HK-2 (cell line): ENCODE data around the gene CRACR2B.

ENCODE experiments used
- DNase-seq: peaks from one replicate; pipeline ENCODE4 v3.0.0-alpha.2; 2018; ENCODE audit not compliant: unreplicated experiment

The CRACR2B gene

DNA sequence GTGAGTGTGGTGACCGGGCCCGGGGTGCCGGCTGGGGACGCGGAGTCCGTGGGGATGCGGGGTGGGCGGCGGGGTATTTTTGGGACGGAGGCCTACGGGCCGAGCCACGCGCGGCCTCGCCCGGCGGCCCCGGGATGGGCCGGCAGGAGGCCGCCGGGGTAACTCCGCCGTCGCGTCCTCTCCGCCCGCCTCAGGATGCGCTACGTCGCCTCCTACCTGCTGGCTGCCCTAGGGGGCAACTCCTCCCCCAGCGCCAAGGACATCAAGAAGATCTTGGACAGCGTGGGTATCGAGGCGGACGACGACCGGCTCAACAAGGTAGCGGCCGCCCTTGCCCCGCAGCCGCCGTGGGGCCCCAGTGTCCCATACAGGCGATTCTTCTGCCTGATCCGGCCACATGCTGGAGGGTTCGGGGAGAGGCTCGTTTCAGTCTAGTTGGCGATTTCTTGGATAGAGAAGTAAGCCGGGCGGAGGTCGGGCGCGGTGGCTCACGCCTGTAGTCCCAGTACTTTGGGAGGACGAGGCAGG, 17.6 kb upstream of the CRACR2B start:
- DNase-seq, result no peak

DNA sequence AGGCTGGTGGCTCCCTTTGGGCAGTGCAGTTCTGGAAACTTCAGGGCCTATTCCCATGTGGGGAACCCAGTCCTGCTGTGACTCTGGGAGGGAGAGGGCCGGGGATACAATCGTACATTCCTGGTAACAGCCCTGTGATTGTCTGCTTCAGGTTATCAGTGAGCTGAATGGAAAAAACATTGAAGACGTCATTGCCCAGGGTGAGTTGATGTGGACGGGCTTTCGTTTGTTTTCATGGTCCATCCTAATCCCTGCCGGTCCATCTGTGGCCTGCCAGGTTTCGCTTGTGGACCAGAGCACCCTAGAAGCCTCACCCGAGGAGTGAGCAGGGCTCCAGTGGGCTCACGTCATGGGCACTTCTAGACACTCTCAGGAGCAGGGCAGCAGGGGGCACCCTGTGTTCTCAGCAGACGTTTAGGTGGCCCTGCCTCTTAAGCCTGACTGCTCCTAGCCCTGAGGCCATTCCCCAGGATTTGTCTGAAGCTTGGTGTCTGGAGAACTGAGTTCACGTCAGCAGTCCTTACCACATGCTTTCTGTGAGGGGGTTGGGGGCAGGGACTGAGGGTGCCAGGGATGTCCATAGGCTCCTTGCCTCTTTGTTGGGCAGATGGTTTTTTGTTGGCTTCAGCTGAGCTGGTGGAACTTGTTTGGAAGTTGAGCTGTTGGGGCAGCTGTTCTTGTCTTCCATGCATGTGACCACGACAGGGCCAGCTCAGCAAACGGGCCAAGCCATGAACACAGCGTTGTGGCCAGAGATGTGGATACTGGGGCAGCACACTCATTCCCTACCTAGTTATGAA, 16.1 kb upstream of the CRACR2B start:
- DNase-seq, result no peak

DNA sequence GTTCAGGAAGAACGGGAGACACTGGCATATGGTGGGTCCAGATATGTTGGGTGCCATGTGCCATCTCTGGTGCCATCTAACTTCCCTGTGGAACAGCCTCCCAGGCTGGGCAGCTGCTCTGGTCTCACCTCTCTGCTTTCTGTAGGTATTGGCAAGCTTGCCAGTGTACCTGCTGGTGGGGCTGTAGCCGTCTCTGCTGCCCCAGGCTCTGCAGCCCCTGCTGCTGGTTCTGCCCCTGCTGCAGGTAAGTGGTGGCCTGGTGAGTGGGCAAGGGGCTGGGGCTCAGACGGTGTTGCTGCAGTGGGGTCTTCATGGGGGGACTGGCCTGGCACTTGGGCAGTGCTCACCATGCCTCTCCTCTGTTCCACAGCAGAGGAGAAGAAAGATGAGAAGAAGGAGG, 15.3 kb upstream of the CRACR2B start:
- DNase-seq, result no peak

DNA sequence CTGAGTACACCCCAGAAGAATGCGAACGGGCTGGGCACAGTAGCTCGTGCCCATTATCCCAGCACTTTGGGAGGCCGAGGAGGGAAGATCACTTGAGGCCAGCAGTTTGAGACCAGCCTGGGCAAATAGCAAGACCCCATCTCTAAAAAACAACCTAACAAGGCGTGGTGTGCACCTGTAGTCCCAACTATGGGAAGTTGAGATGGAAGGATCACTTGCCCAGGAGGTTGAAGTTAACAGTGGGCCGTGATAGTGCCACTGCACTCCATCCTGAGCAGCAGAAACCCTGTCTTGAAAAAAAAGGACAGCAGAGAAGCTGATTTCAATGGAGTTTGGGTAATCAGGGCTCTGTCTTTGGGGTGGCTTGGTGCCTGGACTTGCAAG, 14.7 kb upstream of the CRACR2B start:
- DNase-seq, result no peak

DNA sequence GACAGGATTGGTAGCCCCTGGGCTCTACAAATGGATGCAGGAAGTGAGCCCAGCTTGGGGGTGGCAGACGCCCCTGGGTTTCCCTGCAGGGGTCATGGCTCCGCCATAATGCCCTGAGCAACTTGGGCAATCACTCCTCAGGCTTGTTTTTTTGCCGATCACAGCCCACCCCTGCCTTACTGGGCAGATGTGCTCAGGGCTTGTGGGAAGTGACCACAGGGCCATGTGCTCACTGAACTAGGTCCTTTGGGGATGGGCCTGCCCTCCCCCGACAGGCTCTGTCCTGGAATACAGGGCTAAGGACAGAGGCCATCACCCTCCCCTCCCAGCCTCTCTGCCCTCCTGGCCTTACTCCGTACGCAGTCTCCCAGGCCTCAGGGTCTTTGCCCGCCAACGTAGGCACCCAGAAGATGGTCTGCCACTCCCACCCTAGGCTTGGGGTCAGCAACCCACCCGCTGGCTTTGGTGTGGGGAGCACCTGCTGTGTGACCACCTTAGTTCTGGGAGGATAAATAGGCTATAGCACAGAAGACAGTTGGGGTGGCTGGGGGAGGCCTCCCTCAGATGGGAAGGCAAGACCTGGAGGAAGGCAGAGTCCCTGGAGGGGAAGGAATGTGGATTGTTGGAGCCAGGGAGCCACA, 14.1 kb upstream of the CRACR2B start:
- DNase-seq, result no peak

DNA sequence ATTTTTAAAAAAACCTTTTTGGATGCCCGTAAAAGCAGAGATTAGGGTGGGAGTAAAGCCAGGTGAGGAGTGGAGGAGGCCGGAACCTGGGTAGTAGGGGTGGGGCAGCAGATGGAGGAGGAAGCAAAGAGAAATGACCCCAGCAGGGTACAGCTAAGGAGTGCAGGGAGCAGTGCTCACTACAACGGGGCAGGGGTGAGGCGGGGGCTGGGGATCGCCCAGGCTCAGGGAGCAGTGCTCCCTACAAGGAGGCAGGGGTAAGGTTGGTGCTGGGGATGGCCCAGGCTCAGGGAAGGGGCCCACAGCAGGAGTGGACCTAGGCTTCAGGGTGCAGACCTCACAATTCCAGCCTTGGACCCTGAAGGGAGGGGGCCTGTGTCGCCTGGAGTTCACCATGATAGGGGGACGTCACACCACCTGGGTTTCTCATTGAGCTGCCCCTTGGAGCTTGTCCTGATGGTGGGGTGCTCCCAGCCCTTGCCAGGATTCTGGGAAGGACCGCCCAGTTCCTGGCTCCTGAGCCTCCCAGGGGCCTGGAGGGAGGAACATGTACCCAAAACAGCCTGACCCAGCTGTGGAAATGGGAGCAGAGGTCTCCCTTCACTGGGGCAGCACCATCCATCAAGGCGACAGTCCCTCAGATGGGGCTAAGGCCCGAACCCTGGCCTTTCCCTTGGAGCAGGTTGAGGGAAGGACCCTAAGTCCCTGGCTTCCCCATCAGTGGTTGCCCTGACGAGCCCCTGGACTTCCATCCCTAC, 11.9 kb upstream of the CRACR2B start:
- no peak for DNase-seq

DNA sequence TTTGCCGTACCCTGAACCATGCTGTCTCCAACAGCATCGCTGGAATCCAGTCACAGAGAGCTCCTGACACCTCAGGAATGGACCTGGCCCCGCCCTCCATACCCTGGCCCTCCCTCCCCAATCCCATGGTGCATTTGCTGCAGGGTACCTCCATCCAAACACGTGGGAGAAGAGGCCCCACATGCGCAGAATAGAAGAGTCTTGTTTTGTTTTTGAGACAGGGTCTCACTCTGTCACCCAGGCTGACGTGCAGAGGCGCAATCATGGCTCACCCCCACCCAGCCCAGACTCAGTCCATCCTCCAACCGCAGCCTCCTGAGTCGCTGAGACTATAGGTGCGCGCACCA, 11.3 kb upstream of the CRACR2B start:
- no peak for DNase-seq

DNA sequence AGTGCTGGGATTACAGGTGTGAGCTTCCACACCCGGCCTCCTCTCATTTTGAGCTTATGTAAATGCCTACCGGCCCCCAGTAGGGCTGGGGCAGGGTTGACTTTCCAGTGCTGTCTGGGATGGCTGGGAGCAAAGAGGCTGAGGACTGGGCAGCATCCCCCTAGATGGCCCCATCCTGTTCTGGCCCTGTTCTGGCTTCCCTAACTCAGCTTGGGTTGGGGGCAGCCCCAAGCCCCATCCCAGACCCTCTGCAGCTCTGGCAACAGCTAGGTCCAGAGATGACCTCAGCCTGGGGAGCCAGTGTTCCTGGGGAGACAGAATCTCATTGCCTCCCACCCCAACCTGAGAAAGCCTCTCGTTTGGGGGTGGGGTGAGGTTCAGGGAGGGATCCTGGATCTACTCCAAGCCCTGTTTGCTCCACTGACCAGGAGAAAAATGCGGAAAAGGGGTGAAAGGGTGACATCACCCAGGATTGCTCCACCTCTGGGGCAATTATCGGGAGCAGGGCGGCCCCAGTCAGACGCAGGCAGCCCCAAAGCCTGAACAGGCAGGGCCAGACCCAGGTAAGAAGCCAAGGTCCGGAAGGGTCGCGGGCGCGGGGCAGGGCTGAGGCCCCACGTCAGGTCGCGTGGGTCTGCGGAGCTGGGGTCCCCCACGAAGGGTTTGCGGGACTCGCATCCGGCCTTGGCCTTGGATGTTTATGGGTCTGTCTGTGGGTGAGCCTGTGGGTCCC, 9.2 kb upstream of the CRACR2B start, which contains the start of gene PNPLA2:
Gene PNPLA2, plus strand, starts transcription at position 519 of the 733 bp plus-strand sequence. CDS start 805 bp downstream, outside the sequence.
- DNase-seq, result peak; percentile 68

DNA sequence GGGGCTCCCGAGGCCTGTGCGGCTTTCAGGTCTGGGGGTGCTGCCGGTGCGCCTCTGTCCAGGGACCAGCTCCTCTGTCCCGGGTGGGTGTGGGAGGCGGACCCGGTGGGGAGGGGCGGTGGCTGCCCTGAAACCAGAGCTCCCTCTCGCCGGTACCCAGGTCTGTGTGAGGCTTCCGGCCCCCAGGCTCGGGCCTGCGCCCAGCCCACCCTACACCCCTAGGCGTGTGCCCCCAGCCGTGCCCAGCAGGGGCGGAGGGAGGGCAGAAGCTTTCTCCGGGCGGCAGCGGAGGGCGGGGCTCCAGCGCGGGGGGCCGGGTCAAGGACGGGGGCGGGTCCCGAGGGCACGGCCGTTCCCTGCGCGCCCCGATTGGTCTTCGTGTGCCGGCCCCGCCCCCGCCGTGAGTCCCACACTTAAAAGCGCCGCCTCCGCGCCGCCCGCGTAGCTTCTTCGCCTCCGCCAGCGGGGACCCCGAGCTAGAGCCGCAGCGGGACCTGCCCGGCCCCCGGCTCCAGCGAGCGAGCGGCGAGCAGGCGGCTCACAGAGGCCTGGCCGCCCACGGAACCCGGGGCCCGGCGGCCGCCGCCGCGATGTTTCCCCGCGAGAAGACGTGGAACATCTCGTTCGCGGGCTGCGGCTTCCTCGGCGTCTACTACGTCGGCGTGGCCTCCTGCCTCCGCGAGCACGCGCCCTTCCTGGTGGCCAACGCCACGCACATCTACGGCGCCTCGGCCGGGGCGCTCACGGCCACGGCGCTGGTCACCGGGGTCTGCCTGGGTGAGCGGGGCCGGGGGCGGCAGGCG, 8.4 kb upstream of the CRACR2B start:
- DNase-seq, result peak; percentile 83

DNA sequence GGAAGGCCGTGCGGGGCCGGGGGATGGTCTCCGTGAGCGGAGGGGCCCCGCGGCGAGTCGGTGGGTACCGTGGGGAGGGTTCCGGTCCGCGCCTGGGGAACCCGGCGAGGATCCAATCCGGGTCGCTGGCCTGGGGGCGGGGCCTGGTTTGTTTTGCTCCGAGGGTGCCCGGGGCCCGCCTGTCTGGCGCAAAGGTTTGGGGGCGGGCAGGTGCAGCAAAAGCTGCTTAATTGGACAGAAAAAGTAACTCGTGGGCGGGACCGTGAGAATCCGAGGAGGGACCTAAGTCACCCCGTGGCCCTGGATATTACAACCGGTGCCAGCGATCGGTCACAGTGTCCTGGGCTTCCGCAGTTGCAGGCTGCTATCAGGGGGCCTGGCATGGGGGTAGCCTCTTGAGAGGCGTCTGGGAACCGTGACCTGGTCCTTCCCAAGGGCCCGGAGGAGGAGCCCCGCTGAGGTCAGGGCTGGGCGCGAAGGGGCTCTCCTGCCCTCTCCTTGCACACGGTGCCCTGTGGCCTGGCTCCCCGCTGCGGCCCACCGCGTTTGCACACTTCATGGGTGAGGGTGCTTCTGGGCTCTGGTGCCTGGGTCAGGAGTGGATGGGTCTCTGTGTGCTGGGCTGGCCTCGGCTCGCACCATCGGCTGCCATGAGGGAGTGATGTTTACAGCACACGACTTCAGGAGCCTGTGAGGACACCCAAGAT, 7.6 kb upstream of the CRACR2B start:
- peak; percentile 76 for DNase-seq

DNA sequence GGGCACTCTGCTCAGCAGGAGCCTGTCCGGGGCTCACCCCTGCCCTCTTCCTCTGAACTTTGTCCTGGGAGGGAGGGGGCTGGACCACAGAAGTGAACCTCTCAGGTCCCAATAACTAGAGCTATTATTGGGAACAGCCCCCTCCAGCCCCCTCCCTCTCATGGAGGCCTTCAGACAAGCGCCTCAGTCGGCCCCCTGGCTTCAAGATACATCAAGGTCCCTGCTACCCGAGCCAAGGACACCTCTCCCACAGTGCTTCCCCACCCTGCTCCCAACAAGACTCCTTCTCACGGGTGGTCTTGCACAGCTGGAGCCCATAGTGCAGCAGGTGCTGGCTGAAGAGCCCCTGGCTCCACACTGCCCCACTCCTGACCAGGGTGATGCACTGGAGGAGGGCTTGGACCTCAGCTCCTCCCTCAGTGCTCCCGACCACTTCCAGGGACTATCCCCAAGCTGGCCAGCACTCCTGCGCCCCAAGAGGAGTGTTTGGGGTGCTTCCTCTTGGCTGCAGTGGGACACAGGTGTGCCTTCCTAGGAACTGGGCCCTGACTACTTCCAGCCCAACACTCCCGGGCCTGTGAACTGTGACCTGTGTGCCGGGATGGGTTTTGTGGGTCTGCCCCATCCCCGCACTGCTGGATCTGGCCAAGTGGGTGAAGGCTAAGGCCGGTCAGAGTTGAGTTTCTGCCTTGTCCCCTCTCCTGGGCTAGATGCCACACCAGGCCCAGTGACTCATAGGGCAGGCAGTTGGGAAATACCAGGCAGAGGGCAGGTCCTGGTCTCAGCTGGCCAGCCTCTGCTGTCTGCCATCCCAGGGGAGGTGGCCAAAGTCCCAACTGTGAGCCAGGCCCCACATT, 6.8 kb upstream of the CRACR2B start:
- DNase-seq, result peak; percentile 67

DNA sequence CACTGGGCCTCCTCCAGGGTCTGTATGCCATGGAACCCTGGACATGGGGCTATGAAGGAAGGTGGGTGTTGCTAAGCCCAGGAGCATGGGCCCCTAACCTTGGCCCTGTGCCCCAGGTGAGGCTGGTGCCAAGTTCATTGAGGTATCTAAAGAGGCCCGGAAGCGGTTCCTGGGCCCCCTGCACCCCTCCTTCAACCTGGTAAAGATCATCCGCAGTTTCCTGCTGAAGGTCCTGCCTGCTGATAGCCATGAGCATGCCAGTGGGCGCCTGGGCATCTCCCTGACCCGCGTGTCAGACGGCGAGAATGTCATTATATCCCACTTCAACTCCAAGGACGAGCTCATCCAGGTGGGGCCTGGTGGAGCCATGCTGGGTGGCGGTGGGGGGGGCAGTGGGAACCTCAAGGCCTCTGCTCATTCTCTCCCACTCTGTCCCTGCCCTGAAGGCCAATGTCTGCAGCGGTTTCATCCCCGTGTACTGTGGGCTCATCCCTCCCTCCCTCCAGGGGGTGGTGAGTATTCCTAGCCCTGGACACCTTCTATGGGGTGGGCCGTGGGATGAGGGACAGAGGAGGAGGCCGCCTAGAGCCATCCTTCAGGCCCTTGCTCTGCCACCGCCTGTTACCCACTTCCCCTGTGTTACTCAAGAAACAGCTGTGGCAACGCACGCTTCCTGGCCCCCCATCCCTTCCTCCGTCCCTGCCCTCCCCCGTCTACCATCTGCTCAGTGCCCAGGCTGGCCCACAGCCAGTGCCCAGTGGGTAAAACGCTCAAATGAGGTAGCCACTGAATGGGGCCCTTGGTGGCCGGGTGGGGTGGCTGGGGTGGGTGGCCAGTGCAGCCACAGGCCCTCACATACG, 6.0 kb upstream of the CRACR2B start:
- no peak for DNase-seq

DNA sequence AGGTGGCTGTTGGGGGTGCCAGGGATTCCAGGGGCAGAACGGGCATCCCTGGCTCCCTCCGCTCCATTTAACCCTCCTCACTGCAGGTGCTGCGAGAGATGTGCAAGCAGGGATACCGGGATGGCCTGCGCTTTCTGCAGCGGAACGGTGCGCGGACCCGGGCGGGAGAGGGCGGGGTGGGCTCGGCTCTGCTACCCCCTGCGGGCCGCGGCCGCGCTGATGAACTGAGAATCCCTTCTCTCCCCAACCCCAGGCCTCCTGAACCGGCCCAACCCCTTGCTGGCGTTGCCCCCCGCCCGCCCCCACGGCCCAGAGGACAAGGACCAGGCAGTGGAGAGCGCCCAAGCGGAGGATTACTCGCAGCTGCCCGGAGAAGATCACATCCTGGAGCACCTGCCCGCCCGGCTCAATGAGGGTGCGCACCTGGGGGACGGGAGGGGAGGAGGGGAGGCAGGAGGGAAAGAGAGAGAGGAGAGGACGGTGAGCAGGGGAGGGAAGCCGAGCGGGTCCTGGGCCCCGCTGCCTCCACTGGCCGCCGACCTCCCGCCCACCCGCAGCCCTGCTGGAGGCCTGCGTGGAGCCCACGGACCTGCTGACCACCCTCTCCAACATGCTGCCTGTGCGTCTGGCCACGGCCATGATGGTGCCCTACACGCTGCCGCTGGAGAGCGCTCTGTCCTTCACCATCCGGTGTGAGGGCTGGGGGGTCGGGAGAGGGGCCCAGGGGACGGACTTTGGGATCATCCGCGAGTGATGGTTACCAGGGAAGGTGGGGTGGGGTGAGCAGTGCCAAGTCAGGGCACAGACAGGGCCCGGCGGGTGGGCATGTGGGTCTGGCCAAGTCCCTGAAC, 4.1 kb upstream of the CRACR2B start:
- DNase-seq, result no peak

DNA sequence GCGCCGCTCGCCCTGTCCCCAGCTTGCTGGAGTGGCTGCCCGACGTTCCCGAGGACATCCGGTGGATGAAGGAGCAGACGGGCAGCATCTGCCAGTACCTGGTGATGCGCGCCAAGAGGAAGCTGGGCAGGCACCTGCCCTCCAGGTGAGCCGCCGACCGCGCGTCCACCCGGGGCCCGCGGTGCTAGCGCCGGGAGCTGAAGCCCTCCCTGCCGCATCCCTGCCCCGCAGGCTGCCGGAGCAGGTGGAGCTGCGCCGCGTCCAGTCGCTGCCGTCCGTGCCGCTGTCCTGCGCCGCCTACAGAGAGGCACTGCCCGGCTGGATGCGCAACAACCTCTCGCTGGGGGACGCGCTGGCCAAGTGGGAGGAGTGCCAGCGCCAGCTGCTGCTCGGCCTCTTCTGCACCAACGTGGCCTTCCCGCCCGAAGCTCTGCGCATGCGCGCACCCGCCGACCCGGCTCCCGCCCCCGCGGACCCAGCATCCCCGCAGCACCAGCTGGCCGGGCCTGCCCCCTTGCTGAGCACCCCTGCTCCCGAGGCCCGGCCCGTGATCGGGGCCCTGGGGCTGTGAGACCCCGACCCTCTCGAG, 3.3 kb upstream of the CRACR2B start:
- no peak for DNase-seq

DNA sequence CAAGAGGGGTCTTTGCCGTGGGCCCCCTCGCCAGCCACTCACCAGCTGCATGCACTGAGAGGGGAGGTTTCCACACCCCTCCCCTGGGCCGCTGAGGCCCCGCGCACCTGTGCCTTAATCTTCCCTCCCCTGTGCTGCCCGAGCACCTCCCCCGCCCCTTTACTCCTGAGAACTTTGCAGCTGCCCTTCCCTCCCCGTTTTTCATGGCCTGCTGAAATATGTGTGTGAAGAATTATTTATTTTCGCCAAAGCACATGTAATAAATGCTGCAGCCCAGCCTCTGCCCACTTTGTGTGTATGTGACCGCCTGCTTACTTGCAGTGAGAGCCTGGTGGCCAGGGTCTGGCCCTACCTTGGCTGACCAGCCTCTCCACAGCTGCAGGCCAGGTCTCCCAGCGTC, 2.8 kb upstream of the CRACR2B start:
- no peak for DNase-seq

DNA sequence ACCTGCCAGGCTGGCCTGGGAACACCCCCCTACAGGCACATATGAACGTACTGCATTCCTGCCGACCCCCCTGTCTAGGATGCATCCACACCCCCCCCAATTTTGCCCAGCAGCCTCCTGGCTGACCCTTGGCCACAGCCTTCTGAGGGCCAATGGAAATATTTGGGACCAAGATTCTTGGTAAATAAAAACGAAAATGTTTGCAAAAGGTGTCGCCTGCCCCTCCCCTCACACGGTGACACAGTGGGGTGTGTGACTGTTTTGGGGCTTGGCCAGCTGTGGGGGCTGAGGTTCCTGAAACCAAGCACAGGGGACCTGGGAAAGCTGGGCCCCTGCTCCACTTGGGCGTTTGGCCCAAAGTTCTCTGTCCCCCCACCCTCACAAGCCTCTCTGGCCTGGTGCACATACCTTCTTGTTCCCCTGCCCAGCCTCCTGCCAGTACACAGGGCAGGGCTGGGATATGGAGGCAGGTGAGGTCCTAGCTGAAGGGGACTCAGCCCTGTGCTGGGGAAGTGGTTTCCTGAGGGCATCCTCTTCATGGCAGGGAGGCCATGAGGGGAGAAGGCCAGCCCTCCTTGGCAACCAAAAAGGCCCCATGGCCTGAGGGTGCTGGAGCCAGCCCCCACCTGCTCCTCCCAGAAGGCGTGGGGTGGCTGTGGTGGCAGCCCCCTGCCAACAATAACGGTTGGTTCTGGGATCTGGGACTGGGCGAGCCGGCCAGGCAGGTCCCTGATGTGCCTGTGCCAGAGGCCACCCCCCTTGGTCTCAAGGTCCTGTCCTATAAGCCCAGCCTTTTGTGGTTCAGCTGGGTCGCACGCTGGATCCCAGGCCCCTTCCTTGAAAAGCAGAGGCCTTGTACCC, 2.1 kb upstream of the CRACR2B start:
- no peak for DNase-seq
